Body of pancreas (tissue), 4 donors: ENCODE results near the gene ARHGAP22. TPM values are rescaled to one million over a fixed set of nuclear protein-coding genes. Genes with fewer than 3 reads are reported as not detected.
A peak's percentile ranks its signal among the peaks of the same experiment; 100 is the strongest.

Experiments
- ATAC-seq: fragments of 150-250 bp; one replicate; pipeline ENCODE4 v1.9.1; 2016
- DNase-seq, 4 donors: peaks; one replicate each; pipeline ENCODE4 v3.0.0-alpha.2; 2019
- H3K27ac ChIP-seq, 4 donors: fragments of 200-600 bp; sonication (generic); 1 replicate in 3 of 4; 2 replicates in 1 of 4; pipeline versions ENCODE4 v1.5.1 to v1.6.1; 2016 to 2019; ENCODE audit warnings: mild to moderate bottlenecking in 1 of 4, mixed read lengths in 1 of 4, moderate library complexity in 1 of 4
- H3K27me3 ChIP-seq, 2 donors: fragments of 200-600 bp; sonication (generic); one replicate each; pipeline ENCODE4 v1.6.0; 2016; ENCODE audit warnings: mild to moderate bottlenecking in 1 of 2
- H3K36me3 ChIP-seq, 2 donors: fragments of 200-600 bp; sonication (generic); replicated peaks in 1 of 2; 2 replicates each; pipeline ENCODE4 v1.5.1; 2016; ENCODE audit warnings: low read depth in 2 of 2; ENCODE audit not compliant: insufficient read depth in 1 of 2
- H3K4me1 ChIP-seq: fragments of 200-600 bp; sonication (generic); one replicate; pipeline ENCODE4 v1.6.0; 2016
- H3K4me3 ChIP-seq, 2 donors: fragments of 200-600 bp; sonication (generic); 1 replicate in 1 of 2; 2 replicates in 1 of 2; pipeline ENCODE4 v1.5.1; 2016 to 2019
- H3K9me3 ChIP-seq, 3 donors: fragments of 200-600 bp; sonication (generic); 1 replicate in 2 of 3; 2 replicates in 1 of 3; pipeline ENCODE4 v1.5.1; 2016
- POLR2A ChIP-seq, 3 donors: fragments of 450-650 bp; IDR thresholded peaks; one replicate each; pipeline ENCODE4 v1.6.1; 2016; ENCODE audit warnings: antibody characterized with exemption in 3 of 3, mild to moderate bottlenecking in 2 of 3
- WGBS, 2 donors: methylation state at CpG; one replicate each; pipeline ENCODE4 v1.1.5; 2017; 5-methylcytosine and 5-hydroxymethylcytosine counted together
- intact Hi-C: fragments of 100-400 bp; cut with DNase I; formaldehyde crosslinking; loops from one replicate; pipeline ENCODE4 v1.15.1; 2023
- total RNA-seq, 2 donors: library from RNA; depleted of rRNA; stranded (reverse); fragments of >200 nt; gene quantifications; one replicate each; pipeline ENCODE4 v1.1.0, GENCODE V29; 2016
- TF ChIP-seq, protein P1 (sequence below), 7 experiments: fragments of 450-650 bp in 4 of 7; fragments of 200-600 bp in 3 of 7; sonication (generic) in 3 of 7; IDR thresholded peaks; one replicate each; pipeline ENCODE4 v1.5.1; 2016 to 2019; ENCODE audit warnings: antibody characterized with exemption in 7 of 7

The ARHGAP22 gene
- total RNA-seq, 2 donors from 2014 or later = 1.6 to 4.6 TPM

DNA sequence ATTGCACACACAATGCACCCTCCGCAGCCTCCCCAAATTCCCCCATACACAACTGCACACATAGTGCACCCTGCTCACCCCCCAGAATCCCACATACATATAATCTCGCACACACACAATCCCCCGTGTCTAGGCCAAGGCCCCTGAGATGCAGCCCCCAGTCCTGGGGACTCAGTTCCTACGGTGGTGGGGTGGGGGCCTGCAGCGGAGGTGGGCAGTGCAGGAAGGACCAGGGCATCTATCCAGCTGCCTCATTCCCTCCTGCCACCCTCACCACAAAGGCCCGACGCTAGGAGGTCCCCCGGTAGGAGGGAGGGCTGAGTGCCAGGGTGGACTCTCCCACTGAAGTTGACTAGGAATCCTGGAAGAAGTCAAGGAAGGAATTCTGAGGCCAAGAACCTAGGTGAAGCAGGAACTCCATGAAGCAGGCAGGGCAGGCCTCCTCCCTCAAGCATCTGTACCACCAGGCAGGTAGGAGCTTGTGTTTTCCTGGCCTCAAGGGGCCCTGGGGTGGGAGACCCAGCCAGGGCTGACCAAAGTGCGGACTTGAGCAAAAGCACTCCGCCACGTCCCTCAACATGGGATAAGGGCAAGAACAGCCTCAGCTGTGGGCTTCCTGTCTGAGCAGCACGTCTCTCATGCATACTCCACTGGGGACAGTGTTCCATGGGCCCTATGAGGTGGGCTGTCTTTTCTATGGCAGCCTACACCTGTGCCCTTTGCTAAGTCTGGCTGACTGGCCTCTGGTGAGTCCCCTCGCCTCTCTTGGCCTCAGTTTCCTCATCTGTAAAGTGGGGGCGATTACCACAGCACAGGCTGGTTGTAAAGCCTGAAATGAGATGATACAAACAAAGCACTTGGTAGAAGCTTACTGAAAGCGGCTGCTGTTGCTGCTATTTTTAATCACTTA lies 152.6 kb downstream of the ARHGAP22 start:
- ATAC-seq = no peak
- Histone ChIP-seq H3K9me3 (no peaks in the 10 kb centered on the region), H3K4me1 (peaks cover 10% of the 10 kb centered on the region), H3K36me3 (no peaks in the 10 kb centered on the region), H3K27ac (no peak overlapping the region), H3K27me3 (no peaks in the 10 kb centered on the region), H3K4me3 (no peak overlapping the region)
- TF ChIP-seq POLR2A (IDR thresholded peaks at IDR 0.05) = no peak
- TF ChIP-seq, protein P1, sequence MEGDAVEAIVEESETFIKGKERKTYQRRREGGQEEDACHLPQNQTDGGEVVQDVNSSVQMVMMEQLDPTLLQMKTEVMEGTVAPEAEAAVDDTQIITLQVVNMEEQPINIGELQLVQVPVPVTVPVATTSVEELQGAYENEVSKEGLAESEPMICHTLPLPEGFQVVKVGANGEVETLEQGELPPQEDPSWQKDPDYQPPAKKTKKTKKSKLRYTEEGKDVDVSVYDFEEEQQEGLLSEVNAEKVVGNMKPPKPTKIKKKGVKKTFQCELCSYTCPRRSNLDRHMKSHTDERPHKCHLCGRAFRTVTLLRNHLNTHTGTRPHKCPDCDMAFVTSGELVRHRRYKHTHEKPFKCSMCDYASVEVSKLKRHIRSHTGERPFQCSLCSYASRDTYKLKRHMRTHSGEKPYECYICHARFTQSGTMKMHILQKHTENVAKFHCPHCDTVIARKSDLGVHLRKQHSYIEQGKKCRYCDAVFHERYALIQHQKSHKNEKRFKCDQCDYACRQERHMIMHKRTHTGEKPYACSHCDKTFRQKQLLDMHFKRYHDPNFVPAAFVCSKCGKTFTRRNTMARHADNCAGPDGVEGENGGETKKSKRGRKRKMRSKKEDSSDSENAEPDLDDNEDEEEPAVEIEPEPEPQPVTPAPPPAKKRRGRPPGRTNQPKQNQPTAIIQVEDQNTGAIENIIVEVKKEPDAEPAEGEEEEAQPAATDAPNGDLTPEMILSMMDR (IDR thresholded peaks at IDR 0.05) = no peak
- 74 to 80% methylated on average over 11 to 15 of the region's 15 CpGs for WGBS, 2 donors
- peak in 1 of 4 donors; percentile 3 for DNase-seq
- intact Hi-C loops = no loop called here

DNA sequence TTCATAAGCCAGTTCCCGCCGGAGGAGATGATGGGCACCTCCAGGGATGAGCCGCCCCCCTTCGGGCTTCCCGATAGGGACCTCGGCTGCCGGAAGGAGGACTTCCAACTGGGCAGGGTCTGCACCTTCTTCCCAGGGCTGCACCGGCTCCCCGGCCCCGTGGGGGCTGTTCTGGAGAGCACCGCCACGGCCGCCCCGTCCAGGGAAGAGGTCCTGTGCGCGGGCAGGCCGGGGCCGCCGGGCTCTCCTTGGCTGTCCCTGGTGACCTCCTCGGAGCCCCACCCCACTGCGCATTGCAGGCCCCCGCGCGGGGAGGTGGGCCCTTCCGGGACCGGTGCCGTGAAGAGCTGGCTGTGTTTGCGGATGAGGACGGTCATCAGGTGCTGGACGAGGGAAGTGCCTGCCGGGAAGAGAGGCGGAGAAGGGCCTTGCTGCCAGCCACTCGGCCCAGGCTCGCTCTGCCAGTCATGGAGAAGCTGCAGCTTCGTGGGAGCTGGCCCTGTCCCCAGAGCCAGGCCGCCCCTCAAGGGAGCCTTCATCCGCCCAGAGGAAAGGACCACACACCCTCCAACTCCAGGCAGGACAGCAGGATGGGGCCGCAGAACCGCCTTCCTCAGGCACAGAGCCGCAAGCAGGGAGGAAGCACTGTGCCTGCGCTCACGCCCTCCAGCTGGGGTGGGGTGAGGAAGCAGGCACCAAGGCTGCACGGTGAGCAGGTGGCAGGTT lies 154.0 kb downstream of the ARHGAP22 start:
- intact Hi-C loops = no loop called here
- TF ChIP-seq, protein P1 (IDR thresholded peaks at IDR 0.05) = no peak
- no peak for TF ChIP-seq POLR2A (IDR thresholded peaks at IDR 0.05)
- no peaks in the 10 kb centered on the region for H3K27me3 ChIP-seq
- 91 to 94% methylated on average over 17 to 43 of the region's 43 CpGs for WGBS, 2 donors
- H3K36me3 ChIP-seq = no peaks in the 10 kb centered on the region
- H3K4me3 ChIP-seq = no peak overlapping the region
- peaks cover 10% of the 10 kb centered on the region for H3K4me1 ChIP-seq
- ATAC-seq (no peak), DNase-seq (peak in 1 of 4 donors; percentile 7)
- no peak overlapping the region for H3K27ac ChIP-seq
- no peaks in the 10 kb centered on the region for H3K9me3 ChIP-seq

DNA sequence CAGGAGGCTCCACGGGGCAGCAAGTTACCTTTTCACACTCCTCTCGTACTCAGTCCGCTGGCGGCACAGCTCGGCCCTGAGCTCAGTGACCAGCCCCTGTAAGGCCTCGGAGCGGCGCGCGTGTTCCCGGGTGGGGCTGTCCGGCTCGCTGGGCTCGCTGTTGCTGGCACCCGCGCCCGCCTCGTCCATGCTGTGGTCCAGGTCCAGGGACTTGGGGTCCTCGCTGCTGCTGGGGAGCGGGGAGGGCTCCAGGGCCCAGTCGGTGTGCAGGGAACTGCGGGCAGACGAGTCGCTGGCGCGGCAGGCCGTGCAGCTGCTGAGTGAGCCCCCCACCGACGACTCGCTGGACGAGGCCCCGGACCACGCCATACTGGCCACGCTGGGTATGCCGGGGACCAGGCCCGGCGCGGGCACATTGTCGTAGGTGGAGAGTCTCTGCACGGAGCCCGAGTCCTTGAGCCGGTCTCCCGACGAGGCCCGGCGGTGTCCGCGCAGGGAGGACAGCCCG lies 154.6 kb downstream of the ARHGAP22 start:
- Histone ChIP-seq H3K27ac (no peak overlapping the region), H3K9me3 (no peaks in the 10 kb centered on the region), H3K4me3 (no peak overlapping the region), H3K36me3 (no peaks in the 10 kb centered on the region), H3K27me3 (no peaks in the 10 kb centered on the region), H3K4me1 (peaks cover 10% of the 10 kb centered on the region)
- WGBS, 2 donors = 96 to 99% methylated on average over 14 to 39 of the region's 49 CpGs
- TF ChIP-seq POLR2A (IDR thresholded peaks at IDR 0.05) = no peak
- TF ChIP-seq, protein P1 (IDR thresholded peaks at IDR 0.05) = no peak
- no peak for ATAC-seq
- DNase-seq = peak in 1 of 4 donors; percentile 6
- intact Hi-C loops = no loop called here

DNA sequence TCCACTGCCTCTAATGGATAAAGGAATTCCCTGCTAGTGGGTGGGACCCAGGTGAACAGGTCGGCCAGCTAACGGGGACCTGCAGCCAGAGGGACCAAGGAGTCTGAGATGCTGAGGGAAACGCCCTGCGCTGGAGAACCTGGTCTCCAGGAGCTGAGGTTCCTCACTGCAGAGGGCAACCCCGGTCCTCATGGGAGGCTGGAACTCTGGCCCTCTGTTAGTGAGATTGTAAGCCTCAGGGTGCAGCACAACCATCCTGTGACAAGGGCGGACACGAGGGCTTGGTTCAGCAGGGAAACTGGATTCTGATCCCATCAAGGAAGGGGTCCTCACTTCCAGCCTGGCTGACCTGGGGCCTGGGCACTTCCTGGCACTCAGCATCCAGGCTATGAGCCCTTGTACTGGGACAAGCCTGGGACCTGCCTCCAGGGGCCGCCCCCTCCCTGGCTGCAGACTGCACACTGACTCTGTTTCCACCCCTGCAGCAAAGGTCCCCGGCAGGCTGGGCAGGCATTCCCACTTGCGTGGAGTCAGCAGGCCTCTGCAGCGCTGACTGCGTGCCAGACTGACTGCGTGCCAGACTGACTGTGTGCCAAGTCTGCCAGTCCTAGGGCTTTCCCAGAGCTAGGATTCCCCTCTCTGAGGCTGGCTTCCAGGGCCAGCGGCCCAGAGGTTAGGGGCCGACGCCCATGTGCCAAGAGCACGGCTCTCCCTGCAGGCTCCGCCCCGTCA lies 155.2 kb downstream of the ARHGAP22 start:
- 80 to 90% methylated on average over 7 to 19 of the region's 19 CpGs for WGBS, 2 donors
- peaks cover 10% of the 10 kb centered on the region for H3K4me1 ChIP-seq
- TF ChIP-seq POLR2A (IDR thresholded peaks at IDR 0.05) = no peak
- TF ChIP-seq, protein P1 (IDR thresholded peaks at IDR 0.05) = no peak
- no peak for ATAC-seq
- H3K9me3 ChIP-seq = no peaks in the 10 kb centered on the region
- H3K36me3 ChIP-seq = no peaks in the 10 kb centered on the region
- DNase-seq = peak in 1 of 4 donors; percentile 7
- H3K4me3 ChIP-seq = no peak overlapping the region
- intact Hi-C loops = no loop called here
- H3K27me3 ChIP-seq = no peaks in the 10 kb centered on the region
- H3K27ac ChIP-seq = no peak overlapping the region
